NCI-H1048 (cell line): ENCODE measurements around the gene WWTR1.

ENCODE experiments used
- DNase-seq: peaks from one replicate; lab custom pipeline; 2025; lab: John Stamatoyannopoulos, UW

WWTR1 gene

GRCh38 chr3:149566292-149566975, 91.4 kb downstream of the WWTR1 start:
- no peak for DNase-seq

- DNase-seq, result no peak
Measured at GRCh38 chr3:149564079-149564478, 93.7 kb downstream of the WWTR1 start.

DNA sequence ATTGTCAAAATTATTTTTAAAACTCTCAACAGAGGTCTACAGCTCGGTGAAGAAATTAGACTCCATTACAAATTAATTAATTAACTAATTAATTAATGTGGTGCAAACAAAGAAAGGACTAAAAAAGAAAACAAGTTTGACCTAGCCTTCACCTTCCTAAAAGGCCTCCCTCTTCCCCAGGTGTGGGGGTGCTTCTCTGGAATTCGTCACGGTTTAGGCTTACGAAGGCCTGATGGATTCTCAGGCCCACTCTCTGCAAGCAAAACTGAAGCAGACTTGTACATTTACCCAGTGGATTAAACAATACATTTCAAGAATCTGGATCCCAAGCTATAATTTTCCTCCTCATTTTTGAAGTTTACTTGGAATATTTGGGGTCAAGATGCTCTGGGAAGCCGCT, 94.7 kb downstream of the WWTR1 start:
- DNase-seq, result no peak

GRCh38 chr3:149560617-149561016, 97.2 kb downstream of the WWTR1 start:
- DNase-seq, result no peak

DNA sequence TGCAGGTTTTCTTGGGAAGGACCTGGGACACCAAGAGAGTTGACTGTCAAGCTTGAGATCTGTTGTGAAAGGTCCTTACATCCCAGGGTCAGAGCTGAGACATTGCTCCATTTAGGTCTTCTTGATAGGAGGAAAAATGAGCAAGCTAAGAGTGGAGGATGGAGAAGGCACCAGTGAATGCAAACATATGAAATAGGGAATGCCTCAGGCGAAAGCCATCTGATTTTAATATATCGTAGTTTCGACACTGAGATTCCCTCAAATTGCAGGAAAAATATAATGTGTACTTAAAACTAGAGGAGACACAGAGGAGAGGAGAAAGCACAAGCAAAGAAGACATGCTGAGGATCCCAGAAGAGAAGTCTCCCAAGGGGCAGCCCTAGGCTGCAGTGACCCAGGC, 97.8 kb downstream of the WWTR1 start:
- DNase-seq, result no peak

DNA sequence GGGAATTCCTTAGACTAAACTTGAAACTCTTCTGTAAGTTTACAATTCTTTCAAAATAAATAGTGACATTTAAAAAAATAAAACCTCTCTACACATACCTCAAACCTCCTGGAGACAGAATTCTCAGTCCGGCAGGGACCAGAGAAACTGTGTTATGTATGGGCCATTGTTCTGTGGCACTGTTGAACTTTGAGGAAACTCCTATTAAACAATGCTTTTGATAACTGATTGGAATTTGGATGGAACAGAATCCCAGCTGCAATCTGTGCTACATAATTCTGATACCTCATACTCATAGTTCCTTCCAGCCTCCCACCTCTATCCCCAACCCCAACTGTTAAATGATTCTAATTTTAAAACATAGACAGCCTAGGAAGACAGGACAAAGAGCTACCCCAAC, 98.3 kb downstream of the WWTR1 start:
- no peak for DNase-seq

DNA sequence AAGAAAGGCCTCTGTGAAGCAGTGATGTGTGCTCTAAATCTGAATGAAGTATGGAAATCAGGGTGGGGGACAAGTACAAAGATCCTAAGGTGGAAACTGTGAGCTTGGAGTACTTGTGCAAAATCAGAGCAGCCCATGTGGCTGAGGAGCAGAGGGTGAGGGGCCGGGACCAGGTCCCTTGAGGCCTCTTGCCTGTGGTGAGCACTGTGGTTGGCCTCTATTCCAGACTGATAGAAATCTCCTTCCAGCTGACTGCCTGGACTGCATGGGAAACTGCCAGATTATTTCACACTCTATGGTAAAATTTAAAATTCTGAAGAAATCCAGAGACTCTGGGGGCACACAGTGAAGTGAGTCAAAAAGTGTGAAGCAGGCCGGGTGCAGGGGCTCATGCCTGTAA, 101.9 kb downstream of the WWTR1 start:
- DNase-seq, result no peak

DNA sequence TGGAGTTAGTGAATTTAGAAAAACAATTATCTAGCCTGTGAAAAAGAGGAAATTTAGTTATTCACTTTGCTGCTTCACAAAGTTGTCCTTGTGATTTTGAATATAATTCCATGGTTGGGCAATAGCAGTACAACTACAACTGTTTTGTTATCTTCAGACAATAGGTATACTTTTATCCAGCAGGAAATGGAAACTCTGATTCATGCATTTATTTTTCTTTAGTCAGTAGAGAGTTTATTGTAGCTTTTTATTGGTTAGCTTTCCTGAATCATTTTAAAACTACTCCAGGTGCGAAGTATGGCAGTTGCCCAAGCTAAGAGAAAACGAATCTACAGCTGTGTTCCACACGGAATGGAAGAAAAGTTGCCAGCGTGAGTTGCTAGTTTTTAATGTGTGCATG, 103.0 kb downstream of the WWTR1 start:
- no peak for DNase-seq

GRCh38 chr3:149553781-149554451, 103.9 kb downstream of the WWTR1 start:
- DNase-seq, result no peak

DNA sequence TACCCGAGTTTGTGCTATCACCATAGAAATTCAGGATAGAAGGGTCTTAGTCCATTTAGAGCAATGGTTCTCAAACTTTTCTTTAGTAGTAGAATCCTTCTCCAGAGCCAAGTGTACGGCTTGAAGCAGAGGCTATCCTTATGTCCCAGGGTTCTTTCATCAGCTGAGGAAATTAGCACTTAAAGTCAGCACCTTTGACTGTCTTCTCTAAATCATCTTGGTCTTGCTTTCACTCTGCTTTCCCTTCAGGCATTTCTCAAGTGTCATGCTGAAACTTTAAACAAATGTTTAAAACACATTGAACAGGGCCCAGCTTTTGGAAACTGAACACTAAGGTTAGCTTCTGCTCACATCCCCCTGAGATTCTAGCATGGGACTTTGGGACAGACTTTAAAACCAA, 105.1 kb downstream of the WWTR1 start:
- DNase-seq, result no peak

DNA sequence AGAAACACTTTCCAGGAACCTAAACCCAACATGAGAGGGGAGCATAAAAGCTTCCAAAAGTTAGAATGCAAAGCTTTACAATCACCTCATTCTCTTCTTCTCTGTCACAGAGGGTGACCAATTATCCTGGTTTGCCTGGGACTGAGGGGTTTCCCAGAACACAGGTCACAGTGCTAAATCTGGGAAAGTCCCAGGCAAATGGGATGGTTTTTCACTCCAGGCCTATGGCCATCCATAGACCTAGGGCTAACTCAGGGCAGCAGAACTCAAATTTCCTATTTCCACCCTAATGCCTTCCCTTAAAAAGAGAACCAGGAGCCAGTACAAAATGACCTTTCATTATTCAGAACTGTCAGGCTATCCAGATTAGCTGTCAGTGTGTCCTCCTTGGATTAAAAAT, 106.3 kb downstream of the WWTR1 start:
- DNase-seq, result no peak

DNA sequence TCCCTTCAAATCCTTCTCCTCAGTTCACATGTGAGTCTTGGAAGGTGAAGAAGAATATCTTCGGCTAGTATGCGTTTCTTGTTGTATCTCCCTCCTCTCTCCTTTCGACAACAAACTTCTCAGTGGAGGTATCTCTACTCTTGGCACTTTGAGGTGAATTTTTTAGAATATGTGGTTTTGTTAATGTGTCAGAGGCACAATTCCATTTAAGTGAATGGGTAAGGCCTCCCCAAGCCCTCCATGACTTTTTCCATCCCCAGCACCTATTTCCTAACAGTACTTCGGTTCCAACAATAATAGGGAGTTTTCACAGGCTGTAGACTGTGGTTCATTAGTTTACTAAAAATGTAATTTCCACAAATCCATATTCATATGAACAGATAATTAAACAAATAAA, 109.2 kb downstream of the WWTR1 start:
- no peak for DNase-seq

DNA sequence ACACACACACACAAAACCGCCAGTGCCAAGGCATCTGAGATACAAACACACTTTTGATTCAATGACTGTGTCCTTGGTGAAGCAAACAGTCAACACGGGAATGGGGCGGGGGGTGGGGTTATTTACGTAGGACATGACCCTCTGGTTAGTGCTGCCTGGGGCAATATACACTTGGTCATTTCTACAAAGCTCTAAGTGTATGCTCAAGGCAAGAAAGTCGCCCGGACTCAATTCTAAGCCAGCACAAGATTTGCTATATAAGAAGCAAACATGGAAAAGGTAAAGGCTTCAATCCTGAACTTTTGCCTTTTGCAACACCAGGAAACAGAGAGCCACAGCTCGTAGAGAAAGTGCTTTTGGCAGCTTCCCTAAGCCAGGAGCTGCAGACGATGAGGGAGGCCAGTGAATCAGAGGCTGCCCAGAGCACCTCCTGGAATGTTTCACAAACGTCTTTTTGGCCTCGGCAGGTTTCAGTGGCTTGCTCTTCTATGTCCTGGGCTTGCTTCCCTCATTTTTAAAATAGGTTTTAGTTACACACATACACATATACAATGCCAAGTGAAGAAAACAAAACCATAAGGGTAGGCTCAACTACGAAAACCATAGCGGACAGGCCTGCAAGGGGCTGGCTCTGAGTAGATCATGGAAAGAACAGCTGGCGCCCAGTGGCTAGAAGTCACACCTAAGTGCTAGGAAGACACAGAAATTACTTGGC, 109.7 kb downstream of the WWTR1 start:
- no peak for DNase-seq

GRCh38 chr3:149547413-149547812, 110.4 kb downstream of the WWTR1 start:
- no peak for DNase-seq

DNA sequence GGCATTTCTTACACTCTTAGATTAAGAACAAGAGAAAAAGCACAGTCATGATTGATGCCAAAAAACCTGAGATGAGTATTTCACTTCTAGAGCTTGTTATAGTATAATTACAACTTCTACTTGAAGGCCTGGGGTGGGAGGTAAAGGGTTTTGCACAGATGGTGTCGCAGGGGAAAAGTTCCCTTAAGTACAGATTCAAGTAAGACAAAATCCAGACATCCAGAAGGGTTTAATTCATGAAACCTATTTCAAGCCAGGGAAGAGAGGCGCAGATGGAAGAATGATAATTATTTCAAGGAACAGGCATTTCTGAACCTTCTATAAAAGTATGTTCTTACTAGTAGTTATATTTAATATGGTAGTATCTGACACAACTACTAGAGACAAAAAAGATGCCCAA, 112.8 kb downstream of the WWTR1 start:
- no peak for DNase-seq

- no peak for DNase-seq
Measured at GRCh38 chr3:149542375-149543312, 115.2 kb downstream of the WWTR1 start.

GRCh38 chr3:149541091-149541491, 116.7 kb downstream of the WWTR1 start:
- DNase-seq, result no peak

DNA sequence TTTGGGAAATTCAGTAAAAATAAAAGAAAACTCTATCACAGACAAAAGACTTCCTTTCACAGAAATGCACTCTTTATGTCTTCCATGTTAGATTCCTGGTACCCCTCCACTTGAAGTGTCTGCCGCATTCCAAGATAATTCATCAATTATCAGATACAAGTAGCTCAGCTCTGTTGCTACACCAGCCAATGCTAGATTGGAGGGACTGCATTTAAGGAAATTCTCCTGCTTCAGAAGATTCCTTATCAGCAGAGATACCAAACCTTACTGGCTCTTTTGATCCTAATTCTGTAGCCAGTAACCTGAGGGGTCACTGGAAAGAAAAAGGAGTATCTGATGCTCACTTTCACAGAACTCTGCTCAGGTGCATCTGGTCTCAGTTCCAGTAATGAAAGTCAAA, 119.5 kb downstream of the WWTR1 start:
- no peak for DNase-seq

GRCh38 chr3:149536429-149536828, 121.4 kb downstream of the WWTR1 start:
- no peak for DNase-seq

DNA sequence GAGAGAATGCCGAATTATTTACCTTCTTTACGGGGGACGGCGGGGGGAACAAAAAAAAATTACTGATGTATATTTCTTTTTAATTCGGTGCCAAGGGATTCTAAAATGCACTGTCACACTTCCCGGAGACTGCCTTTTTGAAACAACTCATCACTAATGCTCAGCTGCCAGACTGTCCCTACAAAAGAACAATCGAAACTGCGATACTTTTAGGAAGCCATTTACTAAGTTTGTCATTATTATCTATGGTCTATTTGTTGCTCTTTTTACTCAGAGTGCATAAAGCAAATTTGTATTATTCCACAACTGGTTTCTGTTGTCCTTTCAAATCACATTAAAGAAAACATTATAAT, 122.5 kb downstream of the WWTR1 start:
- no peak for DNase-seq

- DNase-seq, result no peak
Measured at GRCh38 chr3:149534671-149535332, 123.0 kb downstream of the WWTR1 start.

- no peak for DNase-seq
Measured at GRCh38 chr3:149534082-149534481, 123.7 kb downstream of the WWTR1 start.
